ENCODE data around the gene MAPK4.

MAPK4 gene

DNA sequence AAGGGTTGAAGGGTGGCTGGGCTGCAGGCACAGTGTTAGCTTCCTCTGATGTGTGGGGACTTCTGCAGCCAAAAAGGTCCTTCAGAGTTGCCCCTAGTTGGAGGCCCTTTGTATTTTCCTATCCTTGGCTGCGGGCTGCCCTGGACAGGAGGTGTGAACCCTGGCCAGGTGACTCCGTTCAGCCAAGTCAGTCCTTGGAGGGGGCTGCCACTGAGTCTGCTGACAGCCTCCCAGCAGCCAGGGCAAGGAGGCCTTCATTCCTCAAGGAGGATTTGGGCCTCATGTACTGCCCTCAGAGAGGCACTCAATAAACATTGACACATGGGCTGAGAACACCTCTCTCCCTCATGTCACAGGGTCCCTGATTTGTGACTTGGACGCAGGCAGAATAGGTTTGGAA is 62.4 kb downstream of the MAPK4 start:
- intact Hi-C loops (cut with DNase I) = no loop called here
- DNase-seq = no peak

DNA sequence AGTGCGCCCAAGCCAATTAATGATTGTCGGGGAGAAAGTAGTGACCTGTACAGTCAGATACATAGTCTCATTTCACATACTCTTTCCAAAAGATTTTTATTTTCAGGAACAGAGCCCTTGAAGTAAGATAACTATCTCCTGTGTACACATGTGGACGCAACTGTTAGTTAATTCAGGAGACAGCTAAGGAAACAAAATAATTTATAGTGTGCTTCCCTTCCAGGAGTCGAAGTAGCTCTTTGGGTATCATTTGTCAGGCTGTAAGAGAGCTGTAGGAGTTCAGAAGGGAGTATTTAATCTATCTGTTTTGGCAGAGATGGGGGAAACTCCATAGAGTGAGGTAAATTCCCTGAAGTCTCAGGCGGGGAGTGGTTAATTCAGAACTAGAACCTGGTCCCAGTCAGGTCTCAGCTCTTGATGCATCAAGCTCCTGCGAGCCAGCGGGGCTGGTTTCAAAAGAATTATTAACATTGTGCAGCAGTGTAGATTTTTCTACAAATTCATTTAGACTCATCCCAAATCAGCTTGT is 63.0 kb downstream of the MAPK4 start:
- intact Hi-C loops (cut with DNase I) = no loop called here
- no peak for DNase-seq

DNA sequence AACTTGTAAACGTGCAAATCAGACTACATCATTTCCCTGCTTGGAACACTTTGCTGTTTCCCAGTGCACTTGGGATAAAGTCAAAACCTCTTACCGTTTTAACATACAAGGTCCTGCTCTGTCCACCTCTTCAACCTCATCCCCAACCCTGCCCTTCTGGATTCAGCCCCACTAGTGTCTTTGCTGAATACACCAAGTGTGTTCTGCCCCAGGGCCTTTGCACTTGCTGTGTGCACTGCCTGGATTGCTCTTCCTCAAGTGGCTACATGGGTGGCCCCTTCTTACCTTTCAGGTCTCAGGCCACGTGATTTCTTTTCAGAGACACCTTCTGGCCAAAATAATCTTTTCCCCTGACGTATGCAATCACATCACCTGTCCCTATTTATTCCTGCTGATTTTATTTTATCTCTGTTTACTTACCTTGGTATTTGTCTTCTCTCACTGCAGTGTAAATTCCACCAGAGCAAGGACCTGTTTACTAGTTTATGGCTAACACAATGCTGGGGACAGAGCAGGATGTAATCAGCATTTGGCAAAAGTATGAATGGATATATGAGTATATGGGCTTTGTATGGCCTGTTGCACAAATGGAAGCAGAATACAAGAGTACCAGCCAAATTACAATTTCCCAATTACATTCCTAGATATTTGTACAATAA is 63.9 kb downstream of the MAPK4 start:
- DNase-seq = no peak
- intact Hi-C loops (cut with DNase I) = no loop called here

DNA sequence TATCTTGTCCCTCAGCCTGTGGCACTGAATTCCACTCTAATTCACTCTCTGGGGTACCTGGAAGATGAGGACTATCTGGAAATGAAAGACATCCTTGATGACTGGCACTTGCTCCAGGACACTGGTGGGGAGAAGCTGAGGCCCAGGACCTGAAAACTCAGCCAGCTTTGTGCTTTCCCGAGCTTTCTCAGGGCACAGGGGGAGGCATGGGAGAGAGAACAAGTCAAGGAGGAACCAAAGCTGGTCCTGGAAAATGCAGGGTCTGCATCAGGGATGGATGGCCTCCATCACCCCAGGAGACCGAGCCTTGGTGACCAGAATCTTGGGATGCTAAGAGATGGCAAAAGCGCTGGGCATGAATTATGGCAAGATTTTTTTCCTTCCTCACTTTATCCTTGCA is 65.1 kb downstream of the MAPK4 start:
- no peak for DNase-seq
- intact Hi-C loops (cut with DNase I) = no loop called here

DNA sequence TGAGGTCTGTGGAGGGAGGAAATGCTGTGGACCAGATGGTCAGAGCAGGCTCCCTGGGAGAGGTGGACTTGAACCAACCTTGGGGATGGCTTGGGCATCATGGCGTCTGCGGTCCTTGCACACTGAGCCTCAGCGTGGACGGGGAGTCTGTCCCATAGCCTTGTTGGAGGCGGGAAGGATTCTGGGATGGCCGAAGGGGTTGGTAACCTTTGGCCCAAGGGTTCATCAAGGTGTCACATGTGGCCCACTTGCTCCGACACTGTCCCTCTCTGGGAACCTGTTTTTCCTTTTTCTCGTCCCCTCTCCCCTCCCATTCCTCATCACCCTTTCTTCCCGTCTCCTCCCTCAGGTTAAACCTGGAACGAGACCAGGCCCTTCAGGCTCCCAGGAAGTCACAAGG is 66.4 kb downstream of the MAPK4 start:
- intact Hi-C loops (cut with DNase I) = no loop called here
- no peak for DNase-seq

DNA sequence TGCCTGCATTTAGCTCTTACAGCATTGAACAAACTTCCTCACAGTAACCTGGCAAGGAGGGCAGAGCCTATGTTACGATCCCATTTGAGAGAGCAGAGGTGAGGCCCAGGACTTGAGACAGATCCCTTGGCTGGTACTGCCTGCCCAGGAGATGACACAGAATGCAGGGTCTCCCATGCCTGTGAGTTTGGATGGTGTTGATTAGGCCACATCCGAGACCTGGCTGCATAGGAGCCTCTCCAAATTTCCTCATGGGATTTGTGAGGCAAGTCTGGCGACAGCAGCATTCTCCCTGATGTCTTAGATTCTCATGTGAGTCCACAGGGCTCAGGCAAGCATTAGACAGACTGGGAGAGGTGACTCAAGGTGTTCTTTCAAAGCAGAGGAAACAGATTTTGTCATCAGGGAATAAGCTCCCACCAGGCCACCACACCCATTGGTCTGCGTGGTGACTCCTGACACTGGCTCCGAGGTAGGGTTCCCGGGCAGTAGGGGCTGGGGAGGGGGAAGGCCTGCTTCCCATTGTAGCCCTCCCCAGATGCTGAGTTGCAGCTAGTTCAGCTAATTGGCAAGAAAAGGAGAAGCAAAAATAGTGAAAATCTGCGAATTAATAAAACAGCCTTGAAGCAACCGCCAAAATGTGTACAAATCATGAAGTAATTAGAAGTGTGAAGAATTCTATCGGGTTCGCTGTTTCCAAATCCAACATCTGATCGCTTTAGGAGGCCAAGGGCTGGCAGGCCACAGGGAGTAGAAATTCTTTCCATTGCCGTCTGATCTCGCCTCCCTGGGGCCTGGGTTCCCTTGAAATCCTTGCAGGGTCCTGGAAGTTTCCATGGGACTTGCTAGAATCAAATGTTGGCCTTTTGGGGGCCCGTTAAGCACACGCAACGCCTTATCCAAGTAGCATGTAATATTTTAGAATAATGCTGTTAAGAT is 68.0 kb downstream of the MAPK4 start:
- intact Hi-C loops (cut with DNase I) = no loop called here
- no peak for DNase-seq

DNA sequence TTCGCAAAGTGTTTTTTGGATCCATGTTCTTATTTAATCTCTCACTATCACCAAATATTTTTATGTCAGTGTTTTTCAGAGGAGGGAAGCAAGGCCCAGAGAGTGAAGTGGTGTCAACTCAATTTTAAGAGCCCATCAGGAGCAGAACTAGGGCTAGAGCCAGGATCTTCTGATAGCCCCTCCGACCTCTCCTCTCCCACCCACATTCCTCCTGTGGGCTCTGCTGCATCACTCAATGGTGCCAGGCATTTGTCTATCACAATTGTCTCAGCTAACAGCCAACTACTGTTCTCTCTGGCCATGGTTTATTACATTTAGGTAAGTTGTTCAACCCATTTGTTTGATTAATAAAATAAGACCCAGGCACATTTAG is 68.6 kb downstream of the MAPK4 start:
- intact Hi-C loops (cut with DNase I) = no loop called here

DNA sequence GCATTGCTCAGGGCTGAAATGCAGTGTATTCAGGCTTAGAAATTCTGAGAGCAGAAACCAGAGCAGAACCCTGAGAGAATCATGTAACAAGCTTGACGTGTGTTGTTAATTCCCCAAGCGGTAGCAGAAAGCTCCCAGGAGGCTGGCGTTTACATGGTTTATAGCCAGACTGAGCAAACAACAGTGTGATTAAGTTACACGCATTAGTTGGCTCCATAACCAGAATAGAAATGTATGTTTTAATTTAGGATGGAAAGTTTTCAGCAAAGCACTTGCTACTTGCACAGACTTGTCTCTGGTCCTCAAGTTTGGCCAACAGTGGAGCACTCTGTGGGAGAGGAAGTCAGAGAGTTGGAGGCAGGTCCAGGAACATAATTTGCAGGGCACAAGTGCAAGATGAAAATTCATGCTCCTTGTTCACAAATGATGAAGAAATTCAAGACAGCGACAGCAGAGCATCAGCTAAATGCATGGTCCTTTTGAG is 69.3 kb downstream of the MAPK4 start:
- no peak for DNase-seq
- intact Hi-C loops (cut with DNase I) = no loop called here

More for the DNA sequence above, 68.6 kb downstream of the MAPK4 start:
- DNase-seq = no peak

DNA sequence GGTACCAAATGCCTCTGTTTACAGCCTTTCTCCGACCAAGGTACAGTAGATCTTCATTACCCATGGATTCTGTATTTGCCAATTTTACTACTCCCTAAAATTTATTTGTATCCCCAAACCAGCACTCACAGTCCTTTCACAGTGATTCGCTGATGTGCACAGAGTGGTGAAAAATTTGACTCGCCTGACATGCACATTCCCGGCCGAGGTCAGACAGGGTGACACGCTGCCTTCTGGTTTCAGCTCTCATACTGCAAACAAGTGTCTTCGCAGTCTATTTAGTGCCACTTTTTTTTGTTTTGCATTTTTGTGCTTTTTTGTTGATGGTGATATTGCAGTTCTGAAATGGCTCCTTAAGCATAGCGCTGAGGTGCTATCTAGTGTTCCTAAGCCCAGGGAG is 71.0 kb downstream of the MAPK4 start:
- DNase-seq = no peak

DNA sequence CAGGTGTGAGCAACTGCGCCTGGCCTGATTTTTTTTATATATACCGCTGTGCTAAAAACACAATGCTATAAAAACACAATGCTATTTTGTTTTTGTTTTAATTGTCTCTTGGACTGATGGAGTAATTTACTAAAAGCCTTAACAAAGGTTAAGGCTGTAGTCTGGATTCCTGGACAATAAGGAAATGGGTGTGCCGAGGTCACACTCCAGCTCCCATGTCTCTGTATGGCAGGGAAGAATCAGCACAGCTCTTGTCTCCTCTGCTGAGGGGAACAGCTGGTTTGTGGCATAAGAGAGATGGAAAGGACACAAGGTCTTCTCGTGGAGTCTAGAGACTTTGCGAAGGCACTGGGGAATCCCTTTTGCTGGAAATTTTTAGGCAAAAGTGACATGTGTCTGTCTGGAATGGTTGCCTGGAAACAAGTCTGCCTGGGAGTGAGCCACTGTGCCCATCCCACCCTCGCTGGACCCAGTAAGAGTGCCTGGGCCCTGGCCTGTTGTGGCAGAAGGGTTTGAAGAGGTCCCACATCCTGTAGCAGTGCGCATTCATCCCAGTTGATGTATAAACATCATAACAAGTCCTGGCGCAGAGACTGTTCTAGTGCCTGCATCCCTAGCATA is 73.1 kb downstream of the MAPK4 start:
- intact Hi-C loops (cut with DNase I) = no loop called here
- DNase-seq = no peak

More for the DNA sequence above, 71.0 kb downstream of the MAPK4 start:
- intact Hi-C loops (cut with DNase I) = no loop called here

DNA sequence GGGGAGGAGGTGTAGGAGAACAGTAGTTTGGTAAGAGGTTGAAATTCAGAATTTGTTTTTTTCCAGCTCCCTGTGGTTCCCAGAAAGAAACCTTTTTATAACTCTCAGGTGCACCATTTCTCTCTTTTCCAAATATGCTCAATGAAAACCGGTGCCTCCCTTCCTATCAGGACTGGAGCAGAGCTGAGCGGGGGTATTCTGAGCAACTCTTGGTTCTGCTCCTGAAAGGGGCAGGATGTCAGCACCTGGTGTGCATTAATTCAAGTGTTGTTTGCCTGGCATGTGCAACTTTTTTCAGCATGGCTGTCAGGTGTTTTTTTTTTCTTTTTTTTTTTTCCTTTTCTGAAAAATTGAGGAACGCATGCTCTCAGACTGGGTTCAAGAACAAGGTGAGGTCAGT is 74.1 kb downstream of the MAPK4 start:
- no peak for DNase-seq
- intact Hi-C loops (cut with DNase I) = no loop called here

DNA sequence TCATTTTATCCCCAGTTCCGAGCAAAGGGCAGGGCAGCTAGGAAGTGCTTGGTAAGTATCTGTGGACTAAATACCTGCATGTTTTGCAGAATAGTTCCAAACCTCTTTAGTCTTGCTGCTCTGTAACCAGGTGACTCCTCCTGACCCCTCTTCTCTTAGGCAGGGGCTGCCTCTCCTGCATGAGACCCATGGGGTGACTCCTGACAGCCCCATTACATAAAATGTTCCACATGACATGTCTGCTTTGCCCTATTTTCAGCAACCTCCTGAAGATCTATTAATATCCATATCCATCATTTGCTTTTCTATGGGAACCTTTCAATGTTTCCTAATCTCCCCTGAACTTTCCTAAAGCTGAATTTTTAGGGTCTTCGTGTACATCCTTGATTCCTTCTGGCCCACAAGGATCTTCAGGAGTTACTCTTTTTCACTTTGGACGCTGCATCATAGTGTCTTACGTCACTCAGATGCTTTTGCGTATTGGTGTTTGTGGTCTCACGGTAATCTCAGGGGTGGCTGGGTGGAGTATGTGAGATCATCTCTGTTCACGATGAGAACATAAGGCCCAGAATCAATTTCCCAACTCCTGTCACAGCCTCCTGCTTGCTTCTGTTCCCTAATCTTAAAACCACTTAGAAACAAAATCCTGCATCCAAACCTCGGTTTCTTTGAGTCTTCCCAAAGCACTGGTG is 76.6 kb downstream of the MAPK4 start:
- intact Hi-C loops (cut with DNase I) = no loop called here
- DNase-seq = no peak

DNA sequence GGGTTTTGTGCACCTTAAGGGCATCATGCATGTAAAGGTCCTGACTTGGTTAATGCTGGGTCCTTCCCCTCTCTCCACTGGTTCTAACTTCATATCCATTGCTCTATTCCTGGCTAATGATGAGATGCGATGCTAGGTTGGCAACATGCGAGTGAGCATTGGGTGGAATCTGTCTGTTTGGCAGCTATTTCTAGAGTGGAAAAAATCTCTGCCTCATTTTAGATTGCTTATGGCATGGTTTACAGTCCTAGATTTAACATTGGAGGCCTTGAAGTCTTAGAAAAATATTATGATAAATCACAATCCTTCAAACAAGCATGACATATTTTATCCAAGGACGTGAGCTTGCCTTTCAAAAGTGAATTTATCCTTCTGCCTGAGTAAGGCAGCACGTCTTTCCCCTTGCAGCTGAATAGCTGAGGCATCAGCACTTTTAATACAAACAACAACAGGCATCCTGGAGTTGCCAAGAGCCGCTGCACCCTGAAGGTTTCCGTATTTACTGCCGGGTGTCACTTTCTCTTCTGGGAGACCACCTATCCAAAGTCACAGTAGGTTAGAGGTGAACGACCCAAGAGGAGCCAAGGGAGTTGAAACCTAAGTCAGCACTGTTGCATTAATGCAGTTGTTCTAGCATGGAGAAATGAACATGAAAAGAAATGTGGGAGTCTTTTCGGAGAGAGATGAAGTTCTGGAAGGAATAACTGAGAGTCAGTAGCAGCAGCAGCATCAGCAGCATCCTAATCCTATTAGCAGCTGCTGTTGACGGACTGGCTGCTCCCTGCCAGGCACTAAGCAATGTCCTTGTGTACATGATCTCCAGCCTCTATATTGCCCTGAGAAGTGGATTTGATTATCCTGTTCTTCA is 78.4 kb downstream of the MAPK4 start:
- intact Hi-C loops (cut with DNase I) = no loop called here
- DNase-seq = no peak

DNA sequence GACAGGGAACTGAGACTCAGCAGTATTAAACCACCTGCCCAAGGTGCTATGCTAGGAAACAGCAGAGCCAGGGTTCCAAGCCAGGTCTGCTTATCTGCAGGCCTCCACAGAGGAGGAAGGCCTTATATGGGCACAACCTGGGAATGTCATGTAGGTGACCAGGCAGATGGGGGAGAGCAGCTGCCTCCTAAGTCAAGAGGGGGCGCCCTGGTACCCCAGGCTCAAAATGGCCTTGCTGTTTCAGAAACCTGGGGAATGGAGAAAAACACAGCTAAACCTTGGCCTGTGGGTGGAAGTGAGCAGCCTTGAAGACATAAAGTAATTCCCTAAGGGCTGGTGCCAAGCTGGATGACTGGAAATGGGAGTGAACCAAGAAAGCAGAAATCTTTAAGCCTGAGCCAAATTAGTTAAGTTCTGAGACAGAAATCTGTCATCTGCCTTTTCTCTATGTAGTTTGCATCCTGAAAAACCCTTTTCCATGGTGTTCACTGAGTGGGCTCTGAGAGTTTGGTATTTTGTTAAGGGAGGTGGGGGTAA is 79.1 kb downstream of the MAPK4 start:
- no peak for DNase-seq
- intact Hi-C loops (cut with DNase I) = no loop called here

DNA sequence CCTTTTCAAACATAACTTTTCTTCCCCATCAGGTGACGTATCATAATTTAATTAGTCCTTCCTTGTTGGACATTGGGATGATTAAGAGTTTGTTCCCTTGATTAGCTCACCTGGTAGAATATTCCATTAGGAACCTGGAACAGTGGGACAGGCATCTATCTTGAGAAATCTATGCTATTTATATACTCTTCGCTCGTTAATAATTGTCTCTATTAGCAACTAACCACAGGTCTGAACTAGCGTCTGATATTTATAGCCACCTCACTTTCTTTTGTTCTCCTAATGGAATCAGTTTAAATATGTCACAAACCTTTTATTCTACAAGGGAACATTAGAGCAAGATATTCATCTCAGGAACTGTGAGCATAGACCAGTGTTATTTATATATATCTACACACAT is 79.8 kb downstream of the MAPK4 start:
- intact Hi-C loops (cut with DNase I) = no loop called here
- no peak for DNase-seq

DNA sequence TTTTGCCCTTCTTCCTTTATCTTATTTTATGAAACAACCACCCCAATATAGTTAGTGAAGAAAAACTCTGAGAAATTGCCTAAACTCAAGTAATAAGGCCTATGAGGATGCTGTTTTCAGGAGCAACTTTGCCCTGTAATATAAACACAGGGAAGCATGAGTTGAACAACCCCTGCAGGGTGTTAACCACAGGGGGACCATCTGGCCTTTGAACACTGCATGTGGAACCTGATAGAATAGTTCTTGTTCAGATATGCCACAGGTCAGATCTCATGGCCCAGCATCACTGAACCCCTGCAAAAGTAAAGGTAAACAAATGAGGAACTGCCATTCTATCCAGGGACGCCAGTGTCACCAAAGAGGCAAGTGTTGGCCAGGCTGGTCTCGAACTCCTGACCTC is 82.6 kb downstream of the MAPK4 start:
- intact Hi-C loops (cut with DNase I) = no loop called here

DNA sequence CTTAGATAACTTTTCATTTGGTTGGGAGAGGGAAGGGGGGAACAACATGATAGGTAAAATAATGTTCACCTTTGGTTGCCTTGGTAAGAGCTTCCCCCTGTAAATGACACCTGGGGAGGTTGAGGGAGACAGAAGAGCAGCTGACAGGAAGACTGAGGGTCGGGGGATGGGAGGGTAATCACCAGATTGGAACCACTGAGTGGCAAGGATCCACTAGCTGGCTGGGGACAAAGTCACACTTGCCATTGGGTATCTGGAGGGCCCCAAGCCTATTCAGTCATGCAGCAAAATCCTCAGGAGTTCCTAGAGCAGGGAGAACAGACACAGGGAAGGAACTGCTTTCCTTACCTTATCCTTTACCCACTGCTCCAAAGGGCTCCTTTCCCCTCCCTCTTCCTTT is 84.3 kb downstream of the MAPK4 start:
- no peak for DNase-seq
- intact Hi-C loops (cut with DNase I) = no loop called here

More for the DNA sequence above, 82.6 kb downstream of the MAPK4 start:
- no peak for DNase-seq

DNA sequence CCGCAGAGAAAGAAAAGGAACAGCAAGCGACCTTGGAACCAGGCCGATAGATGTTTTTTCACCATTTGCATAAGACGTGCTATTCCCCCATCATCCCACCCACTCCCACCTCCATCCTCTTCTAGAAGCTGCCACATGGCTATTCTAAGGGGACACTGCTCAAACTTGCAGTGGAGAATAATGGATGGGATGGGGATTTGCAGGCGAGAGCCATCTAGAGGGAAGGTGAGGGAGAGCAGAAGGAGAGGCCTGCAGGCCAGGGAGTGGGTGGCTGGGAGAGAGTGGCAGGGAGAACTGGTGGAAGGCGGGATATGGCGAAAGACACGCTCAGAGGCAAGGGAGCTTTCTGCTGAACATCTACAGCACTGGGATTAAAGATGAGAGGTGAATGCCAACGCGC is 84.9 kb downstream of the MAPK4 start:
- intact Hi-C loops (cut with DNase I) = no loop called here
- peak in 1 of 10 donors; percentile 49 for DNase-seq

DNA sequence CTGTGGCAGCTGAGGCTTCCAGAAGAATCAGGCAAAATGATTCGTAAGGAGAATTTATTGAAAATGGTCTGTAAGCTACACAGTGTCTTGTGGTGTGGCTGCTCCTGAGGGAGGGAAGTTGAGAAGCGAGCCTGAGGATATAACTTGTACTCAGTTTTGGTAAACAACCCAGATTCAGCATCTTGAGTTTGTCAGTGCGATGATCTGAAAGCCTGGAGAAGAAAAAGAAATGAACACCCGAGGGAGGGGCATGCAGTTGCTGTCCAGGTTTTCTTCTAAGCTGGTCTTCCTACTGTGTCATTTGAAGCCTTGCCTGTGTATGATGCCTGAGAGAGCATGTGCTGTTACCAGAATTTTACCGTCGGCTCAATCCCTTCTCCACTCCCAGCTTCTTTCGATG is 87.3 kb downstream of the MAPK4 start:
- no peak for DNase-seq
- intact Hi-C loops (cut with DNase I) = no loop called here
